ENCODE measurements around the gene PLXNA1.

The PLXNA1 gene

GRCh38 chr3:126964950-126965349 lies 18.0 kb upstream of the PLXNA1 start:
- POLR2A ChIA-PET = no interaction called here
- no peak for DNase-seq (ENCODE audit: extremely low spot score)
- no peak for TF ChIP-seq CTCF (IDR thresholded peaks at IDR 0.05; ENCODE audit: control extremely low read depth, extremely low read depth, low read depth, missing control alignments)
- CTCF ChIA-PET = interaction anchor here (1.7 to 2.1 kb wide), 2 partner anchors 9 to 17 kb away, joined by 4 to 9 read pairs; partner anchors contain the start of gene PLXNA1

- POLR2A ChIA-PET = no interaction called here
- no peak for DNase-seq (ENCODE audit: extremely low spot score)
- no peak for TF ChIP-seq CTCF (IDR thresholded peaks at IDR 0.05; ENCODE audit: control extremely low read depth, extremely low read depth, low read depth, missing control alignments)
- CTCF ChIA-PET = interaction anchor here (2.1 kb wide), 1 partner anchor 16 kb away, joined by 9 read pairs; the partner anchor contains the start of gene PLXNA1
These were observed 17.3 kb upstream of the PLXNA1 start for GRCh38 chr3:126965526-126966080.

DNA sequence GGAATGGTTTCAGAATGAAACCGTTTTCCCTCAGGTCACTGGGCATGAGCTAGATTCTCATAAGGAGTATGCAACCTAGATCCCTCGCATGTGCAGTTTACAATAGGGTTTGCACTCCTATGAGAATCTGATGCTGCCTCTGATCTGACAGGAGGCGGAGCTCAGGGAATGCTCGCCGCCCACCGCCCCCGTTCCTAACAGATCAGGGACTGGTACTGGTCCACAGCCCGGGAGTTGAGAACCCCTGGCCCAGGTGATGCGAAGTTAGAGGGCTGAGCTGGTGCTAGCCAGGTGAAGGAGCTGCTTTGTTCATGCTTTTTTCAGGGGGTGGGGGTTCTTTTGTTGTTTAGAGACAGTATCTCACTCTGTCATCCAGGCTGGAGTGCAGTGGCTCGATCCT lies 15.5 kb upstream of the PLXNA1 start:
- POLR2A ChIA-PET = no interaction called here
- TF ChIP-seq CTCF (IDR thresholded peaks at IDR 0.05; ENCODE audit: control extremely low read depth, extremely low read depth, low read depth, missing control alignments) = no peak

GRCh38 chr3:126968391-126969390 lies 14.2 kb upstream of the PLXNA1 start:
- ChIA-PET CTCF (interaction anchor here (7.2 kb wide), 1 partner anchor 14 kb away, joined by 29 read pairs; the partner anchor contains the start of gene PLXNA1), POLR2A (no interaction called here)
- TF ChIP-seq CTCF (IDR thresholded peaks at IDR 0.05; ENCODE audit: control extremely low read depth, extremely low read depth, low read depth, missing control alignments) = no peak

More for the DNA sequence above, 15.5 kb upstream of the PLXNA1 start:
- DNase-seq (ENCODE audit: extremely low spot score) = no peak
- CTCF ChIA-PET = interaction anchor here (0.8 to 1.4 kb wide), 2 partner anchors 11 to 215 kb away, joined by 3 to 4 read pairs; no protein-coding TSS in a partner anchor

GRCh38 chr3:126969586-126969985 lies 13.3 kb upstream of the PLXNA1 start:
- CTCF ChIA-PET = interaction anchor here (1.0 to 7.2 kb wide), 3 partner anchors 8 to 48 kb away, joined by 3 to 29 read pairs (median 3); partner anchors contain the start of gene PLXNA1
- TF ChIP-seq CTCF (IDR thresholded peaks at IDR 0.05; ENCODE audit: control extremely low read depth, extremely low read depth, low read depth, missing control alignments) = no peak
- POLR2A ChIA-PET = no interaction called here
- no peak for DNase-seq (ENCODE audit: extremely low spot score)

More at GRCh38 chr3:126968391-126969390, 14.2 kb upstream of the PLXNA1 start:
- DNase-seq (ENCODE audit: extremely low spot score) = no peak

- TF ChIP-seq CTCF (IDR thresholded peaks at IDR 0.05; ENCODE audit: control extremely low read depth, extremely low read depth, low read depth, missing control alignments) = no peak
- ChIA-PET CTCF (interaction anchor here (0.6 to 7.2 kb wide), 4 partner anchors 9 to 48 kb away, joined by 3 to 29 read pairs (median 3); partner anchors contain the start of gene PLXNA1), POLR2A (no interaction called here)
- no peak for DNase-seq (ENCODE audit: extremely low spot score)
These were observed 12.8 kb upstream of the PLXNA1 start for GRCh38 chr3:126970101-126970500.
